SK-N-SH treated with all-trans-retinoic acid at 6 μM for 48 hours (cell line): Measurements from ENCODE around the gene SLC25A41.

ENCODE experiments used
- ATAC-seq: fragments of 200-7000 bp; cut with Tn5 transposase; 3 replicates; pipeline ENCODE4 v1.9.1; 2020; ENCODE audit warnings: mild to moderate bottlenecking, moderate library complexity
- ARNTL ChIP-seq: fragments of 450-650 bp; formaldehyde crosslinking; IDR thresholded peaks from 2 replicates; pipeline ENCODE4 v1.5.0; 2020; ENCODE audit warnings: low read depth, mild to moderate bottlenecking, moderate library complexity, borderline replicate concordance
- BACH2 ChIP-seq: fragments of 250-450 bp; sonication (Bioruptor Pico); IDR thresholded peaks from 2 replicates; pipeline ENCODE4 v1.9.0; 2021; ENCODE audit warnings: mild to moderate bottlenecking, borderline replicate concordance
- ESRRG ChIP-seq: fragments of 250-450 bp; sonication (Bioruptor Pico); IDR thresholded peaks from 2 replicates; pipeline ENCODE4 v1.6.1; 2021; ENCODE audit warnings: mild to moderate bottlenecking
- GLIS3 ChIP-seq: fragments of 250-450 bp; sonication (Bioruptor Pico); IDR thresholded peaks from 2 replicates; pipeline ENCODE4 v1.5.0; 2020; ENCODE audit warnings: mild to moderate bottlenecking, moderate library complexity
- ISL1 ChIP-seq: fragments of 250-450 bp; sonication (Bioruptor Pico); IDR thresholded peaks from 2 replicates; pipeline ENCODE4 v2.1.2; 2022; ENCODE audit warnings: mild to moderate bottlenecking, moderate library complexity
- OSR1 ChIP-seq: fragments of 250-450 bp; sonication (Bioruptor Pico); IDR thresholded peaks from 2 replicates; pipeline ENCODE4 v1.8.0; 2022; ENCODE audit warnings: moderate library complexity, mild to moderate bottlenecking, inconsistent platforms
- PPARA ChIP-seq: fragments of 250-450 bp; sonication (Bioruptor Pico); IDR thresholded peaks from 2 replicates; pipeline ENCODE4 v1.5.0; 2020; ENCODE audit warnings: mild to moderate bottlenecking, borderline replicate concordance
- RARB ChIP-seq: fragments of 250-450 bp; sonication (Bioruptor Pico); IDR thresholded peaks from 2 replicates; pipeline ENCODE4 v1.8.0; 2021; ENCODE audit warnings: mild to moderate bottlenecking, moderate library complexity
- SNAI2 ChIP-seq: fragments of 250-450 bp; sonication (Bioruptor Pico); IDR thresholded peaks from 2 replicates; pipeline ENCODE4 v1.5.0; 2020; ENCODE audit warnings: mild to moderate bottlenecking, moderate library complexity
- TCF4 ChIP-seq: fragments of 250-450 bp; sonication (Bioruptor Pico); IDR thresholded peaks from 2 replicates; pipeline ENCODE4 v1.8.0; 2021; ENCODE audit warnings: mild to moderate bottlenecking, moderate library complexity, borderline replicate concordance
- TOX ChIP-seq: fragments of 250-450 bp; sonication (Bioruptor Pico); IDR thresholded peaks from 2 replicates; pipeline ENCODE4 v1.8.0; 2021; ENCODE audit warnings: mild to moderate bottlenecking, moderate library complexity, borderline replicate concordance
- ZC3H10 ChIP-seq: fragments of 250-450 bp; sonication (Bioruptor Pico); IDR thresholded peaks from 2 replicates; pipeline ENCODE4 v1.5.1; 2021; ENCODE audit warnings: mild to moderate bottlenecking, moderate library complexity
- ZFP3 ChIP-seq: fragments of 250-450 bp; sonication (Bioruptor Pico); IDR thresholded peaks from 2 replicates; pipeline ENCODE4 v1.5.0; 2020; ENCODE audit warnings: mild to moderate bottlenecking, moderate library complexity
- ZFP30 ChIP-seq: fragments of 450-650 bp; formaldehyde crosslinking; IDR thresholded peaks from 2 replicates; pipeline ENCODE4 v1.5.0; 2022; ENCODE audit warnings: mild to moderate bottlenecking, moderate library complexity
- ZNF565 ChIP-seq: fragments of 450-650 bp; formaldehyde crosslinking; conservative IDR thresholded peaks from 2 replicates; pipeline ENCODE4 v1.5.0; 2020; ENCODE audit warnings: low read depth, mild to moderate bottlenecking, moderate library complexity
- ZNF70 ChIP-seq: fragments of 450-650 bp; formaldehyde crosslinking; IDR thresholded peaks from 2 replicates; pipeline ENCODE4 v1.5.0; 2020; ENCODE audit warnings: mild to moderate bottlenecking, moderate library complexity
- ZNF8 ChIP-seq: fragments of 450-650 bp; formaldehyde crosslinking; IDR thresholded peaks from 2 replicates; pipeline ENCODE4 v1.5.0; 2020; ENCODE audit warnings: mild to moderate bottlenecking, moderate library complexity
- TF ChIP-seq, protein P1 (sequence below): fragments of 250-450 bp; sonication (Bioruptor Pico); IDR thresholded peaks from 2 replicates; pipeline ENCODE4 v1.5.1; 2020; ENCODE audit warnings: low read depth, mild to moderate bottlenecking, moderate library complexity
- TF ChIP-seq, protein P2 (sequence below): fragments of 250-450 bp; sonication (Bioruptor Pico); IDR thresholded peaks from 2 replicates; pipeline ENCODE4 v1.5.1; 2021; ENCODE audit warnings: mild to moderate bottlenecking, moderate library complexity
- TF ChIP-seq, protein P3 (sequence below): fragments of 250-450 bp; sonication (Bioruptor Pico); IDR thresholded peaks from 2 replicates; pipeline ENCODE4 v1.8.0; 2021; ENCODE audit warnings: low read depth, mild to moderate bottlenecking, moderate library complexity, borderline replicate concordance
- TF ChIP-seq, protein P4 (sequence below): fragments of 250-450 bp; sonication (Bioruptor Pico); IDR thresholded peaks from 2 replicates; pipeline ENCODE4 v1.8.0; 2020; ENCODE audit warnings: mild to moderate bottlenecking, moderate library complexity, borderline replicate concordance
- TF ChIP-seq, protein P5 (sequence below): fragments of 250-450 bp; sonication (Bioruptor Pico); IDR thresholded peaks from 2 replicates; pipeline ENCODE4 v1.5.0; 2020; ENCODE audit warnings: mild to moderate bottlenecking, moderate library complexity

The SLC25A41 gene

DNA sequence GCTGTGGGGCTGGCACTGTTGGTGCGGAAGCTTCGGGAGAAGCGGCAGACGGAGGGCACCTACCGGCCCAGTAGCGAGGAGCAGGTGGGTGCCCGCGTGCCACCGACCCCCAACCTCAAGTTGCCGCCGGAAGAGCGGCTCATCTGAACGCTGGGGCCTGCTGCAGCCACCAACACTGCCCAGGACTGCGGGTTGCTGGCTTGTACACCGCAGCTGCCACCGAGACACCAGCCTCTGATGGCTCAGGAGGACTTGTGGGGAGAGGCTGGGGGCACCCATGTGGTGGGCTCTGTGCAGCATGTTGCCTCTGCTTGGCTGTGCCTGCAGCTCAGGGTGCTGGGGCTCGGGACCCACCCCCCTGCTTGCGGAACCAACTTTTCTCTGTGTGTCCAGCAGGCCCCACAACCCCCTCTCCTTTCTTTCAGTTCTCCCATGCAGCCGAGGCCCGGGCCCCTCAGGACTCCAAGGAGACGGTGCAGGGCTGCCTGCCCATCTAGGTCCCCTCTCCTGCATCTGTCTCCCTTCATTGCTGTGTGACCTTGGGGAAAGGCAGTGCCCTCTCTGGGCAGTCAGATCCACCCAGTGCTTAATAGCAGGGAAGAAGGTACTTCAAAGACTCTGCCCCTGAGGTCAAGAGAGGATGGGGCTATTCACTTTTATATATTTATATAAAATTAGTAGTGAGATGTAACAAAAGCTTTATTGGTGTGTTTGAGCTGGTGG lies 33.1 kb upstream of the SLC25A41 start:
- TF ChIP-seq ISL1 (no peak), PPARA (CRISPR knock-in tag) (no peak), OSR1 (CRISPR knock-in tag) (no peak), GLIS3 (CRISPR knock-in tag) (no peak), SNAI2 (CRISPR knock-in tag) (no peak), ZC3H10 (CRISPR knock-in tag) (no peak), ZFP3 (no peak), ARNTL (CRISPR knock-in tag) (no peak), TCF4 (CRISPR knock-in tag) (no peak), ESRRG (CRISPR knock-in tag) (no peak), ZNF70 (CRISPR knock-in tag) (no peak), TOX (CRISPR knock-in tag) (no peak), ZNF8 (CRISPR knock-in tag) (no peak)
- TF ChIP-seq, protein P1, sequence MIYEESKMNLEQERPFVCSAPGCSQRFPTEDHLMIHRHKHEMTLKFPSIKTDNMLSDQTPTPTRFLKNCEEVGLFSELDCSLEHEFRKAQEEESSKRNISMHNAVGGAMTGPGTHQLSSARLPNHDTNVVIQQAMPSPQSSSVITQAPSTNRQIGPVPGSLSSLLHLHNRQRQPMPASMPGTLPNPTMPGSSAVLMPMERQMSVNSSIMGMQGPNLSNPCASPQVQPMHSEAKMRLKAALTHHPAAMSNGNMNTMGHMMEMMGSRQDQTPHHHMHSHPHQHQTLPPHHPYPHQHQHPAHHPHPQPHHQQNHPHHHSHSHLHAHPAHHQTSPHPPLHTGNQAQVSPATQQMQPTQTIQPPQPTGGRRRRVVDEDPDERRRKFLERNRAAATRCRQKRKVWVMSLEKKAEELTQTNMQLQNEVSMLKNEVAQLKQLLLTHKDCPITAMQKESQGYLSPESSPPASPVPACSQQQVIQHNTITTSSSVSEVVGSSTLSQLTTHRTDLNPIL (CRISPR knock-in tag) = no peak
- TF ChIP-seq, protein P2, sequence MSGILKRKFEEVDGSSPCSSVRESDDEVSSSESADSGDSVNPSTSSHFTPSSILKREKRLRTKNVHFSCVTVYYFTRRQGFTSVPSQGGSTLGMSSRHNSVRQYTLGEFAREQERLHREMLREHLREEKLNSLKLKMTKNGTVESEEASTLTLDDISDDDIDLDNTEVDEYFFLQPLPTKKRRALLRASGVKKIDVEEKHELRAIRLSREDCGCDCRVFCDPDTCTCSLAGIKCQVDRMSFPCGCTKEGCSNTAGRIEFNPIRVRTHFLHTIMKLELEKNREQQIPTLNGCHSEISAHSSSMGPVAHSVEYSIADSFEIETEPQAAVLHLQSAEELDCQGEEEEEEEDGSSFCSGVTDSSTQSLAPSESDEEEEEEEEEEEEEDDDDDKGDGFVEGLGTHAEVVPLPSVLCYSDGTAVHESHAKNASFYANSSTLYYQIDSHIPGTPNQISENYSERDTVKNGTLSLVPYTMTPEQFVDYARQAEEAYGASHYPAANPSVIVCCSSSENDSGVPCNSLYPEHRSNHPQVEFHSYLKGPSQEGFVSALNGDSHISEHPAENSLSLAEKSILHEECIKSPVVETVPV (CRISPR knock-in tag) = no peak
- TF ChIP-seq, protein P3, sequence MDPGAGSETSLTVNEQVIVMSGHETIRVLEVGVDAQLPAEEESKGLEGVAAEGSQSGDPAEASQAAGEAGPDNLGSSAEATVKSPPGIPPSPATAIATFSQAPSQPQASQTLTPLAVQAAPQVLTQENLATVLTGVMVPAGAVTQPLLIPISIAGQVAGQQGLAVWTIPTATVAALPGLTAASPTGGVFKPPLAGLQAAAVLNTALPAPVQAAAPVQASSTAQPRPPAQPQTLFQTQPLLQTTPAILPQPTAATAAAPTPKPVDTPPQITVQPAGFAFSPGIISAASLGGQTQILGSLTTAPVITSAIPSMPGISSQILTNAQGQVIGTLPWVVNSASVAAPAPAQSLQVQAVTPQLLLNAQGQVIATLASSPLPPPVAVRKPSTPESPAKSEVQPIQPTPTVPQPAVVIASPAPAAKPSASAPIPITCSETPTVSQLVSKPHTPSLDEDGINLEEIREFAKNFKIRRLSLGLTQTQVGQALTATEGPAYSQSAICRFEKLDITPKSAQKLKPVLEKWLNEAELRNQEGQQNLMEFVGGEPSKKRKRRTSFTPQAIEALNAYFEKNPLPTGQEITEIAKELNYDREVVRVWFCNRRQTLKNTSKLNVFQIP (CRISPR knock-in tag) = no peak
- ATAC-seq = no peak

DNA sequence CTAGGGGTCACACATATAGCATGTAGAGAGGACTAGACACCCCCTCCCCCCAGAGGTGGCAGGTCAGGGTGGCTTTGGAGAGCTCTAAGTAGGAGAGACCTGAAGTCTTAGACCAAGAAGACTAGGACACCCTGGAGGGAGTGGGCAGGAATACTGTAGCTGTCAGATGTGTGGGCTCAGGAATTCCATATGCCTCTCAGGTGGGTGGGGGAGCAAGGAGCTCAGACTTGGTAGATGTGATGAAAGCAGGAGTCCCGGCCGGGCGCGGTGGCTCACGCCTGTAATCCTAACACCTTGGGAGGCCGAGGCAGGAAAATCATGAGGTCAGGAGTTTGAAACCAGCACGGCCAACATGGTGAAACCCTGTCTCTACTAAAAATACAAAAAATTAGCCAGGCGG lies 32.1 kb upstream of the SLC25A41 start:
- TF ChIP-seq ZFP30 (CRISPR knock-in tag) (no peak), SNAI2 (CRISPR knock-in tag) (no peak), ZC3H10 (CRISPR knock-in tag) (no peak), BACH2 (CRISPR knock-in tag) (no peak), TCF4 (CRISPR knock-in tag) (no peak), TOX (CRISPR knock-in tag) (no peak), ZNF565 (CRISPR knock-in tag) (no peak), ARNTL (CRISPR knock-in tag) (no peak), ZNF8 (CRISPR knock-in tag) (no peak), PPARA (CRISPR knock-in tag) (no peak), OSR1 (CRISPR knock-in tag) (no peak)
- TF ChIP-seq, protein P1 (CRISPR knock-in tag) = no peak
- TF ChIP-seq, protein P4, sequence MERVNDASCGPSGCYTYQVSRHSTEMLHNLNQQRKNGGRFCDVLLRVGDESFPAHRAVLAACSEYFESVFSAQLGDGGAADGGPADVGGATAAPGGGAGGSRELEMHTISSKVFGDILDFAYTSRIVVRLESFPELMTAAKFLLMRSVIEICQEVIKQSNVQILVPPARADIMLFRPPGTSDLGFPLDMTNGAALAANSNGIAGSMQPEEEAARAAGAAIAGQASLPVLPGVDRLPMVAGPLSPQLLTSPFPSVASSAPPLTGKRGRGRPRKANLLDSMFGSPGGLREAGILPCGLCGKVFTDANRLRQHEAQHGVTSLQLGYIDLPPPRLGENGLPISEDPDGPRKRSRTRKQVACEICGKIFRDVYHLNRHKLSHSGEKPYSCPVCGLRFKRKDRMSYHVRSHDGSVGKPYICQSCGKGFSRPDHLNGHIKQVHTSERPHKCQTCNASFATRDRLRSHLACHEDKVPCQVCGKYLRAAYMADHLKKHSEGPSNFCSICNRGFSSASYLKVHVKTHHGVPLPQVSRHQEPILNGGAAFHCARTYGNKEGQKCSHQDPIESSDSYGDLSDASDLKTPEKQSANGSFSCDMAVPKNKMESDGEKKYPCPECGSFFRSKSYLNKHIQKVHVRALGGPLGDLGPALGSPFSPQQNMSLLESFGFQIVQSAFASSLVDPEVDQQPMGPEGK = no peak

DNA sequence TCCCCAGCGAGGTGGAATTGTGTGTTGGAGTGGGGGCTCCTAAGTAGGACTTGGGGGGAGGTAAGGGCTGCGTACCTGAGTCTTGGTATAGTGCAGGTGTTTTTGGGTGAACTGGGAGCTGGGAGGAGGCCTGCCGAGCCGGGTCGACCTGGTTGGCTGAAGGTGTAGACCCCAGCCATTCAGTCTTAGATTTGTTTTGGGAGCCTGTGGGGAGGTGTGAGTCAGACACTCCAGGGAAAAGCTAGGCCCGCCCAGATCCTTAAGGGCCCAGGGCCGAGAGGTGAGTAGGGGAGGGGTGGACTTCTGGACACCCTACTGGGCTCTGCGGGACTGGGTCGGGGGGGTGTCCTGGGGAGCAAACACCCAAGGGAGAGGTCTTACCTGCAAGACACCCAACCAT lies 31.4 kb upstream of the SLC25A41 start:
- ATAC-seq = no peak
- TF ChIP-seq SNAI2 (CRISPR knock-in tag) (no peak), ZFP3 (no peak), RARB (CRISPR knock-in tag) (no peak), TOX (CRISPR knock-in tag) (no peak), ARNTL (CRISPR knock-in tag) (no peak)
- TF ChIP-seq, protein P3 (CRISPR knock-in tag) = no peak
- TF ChIP-seq, protein P5, sequence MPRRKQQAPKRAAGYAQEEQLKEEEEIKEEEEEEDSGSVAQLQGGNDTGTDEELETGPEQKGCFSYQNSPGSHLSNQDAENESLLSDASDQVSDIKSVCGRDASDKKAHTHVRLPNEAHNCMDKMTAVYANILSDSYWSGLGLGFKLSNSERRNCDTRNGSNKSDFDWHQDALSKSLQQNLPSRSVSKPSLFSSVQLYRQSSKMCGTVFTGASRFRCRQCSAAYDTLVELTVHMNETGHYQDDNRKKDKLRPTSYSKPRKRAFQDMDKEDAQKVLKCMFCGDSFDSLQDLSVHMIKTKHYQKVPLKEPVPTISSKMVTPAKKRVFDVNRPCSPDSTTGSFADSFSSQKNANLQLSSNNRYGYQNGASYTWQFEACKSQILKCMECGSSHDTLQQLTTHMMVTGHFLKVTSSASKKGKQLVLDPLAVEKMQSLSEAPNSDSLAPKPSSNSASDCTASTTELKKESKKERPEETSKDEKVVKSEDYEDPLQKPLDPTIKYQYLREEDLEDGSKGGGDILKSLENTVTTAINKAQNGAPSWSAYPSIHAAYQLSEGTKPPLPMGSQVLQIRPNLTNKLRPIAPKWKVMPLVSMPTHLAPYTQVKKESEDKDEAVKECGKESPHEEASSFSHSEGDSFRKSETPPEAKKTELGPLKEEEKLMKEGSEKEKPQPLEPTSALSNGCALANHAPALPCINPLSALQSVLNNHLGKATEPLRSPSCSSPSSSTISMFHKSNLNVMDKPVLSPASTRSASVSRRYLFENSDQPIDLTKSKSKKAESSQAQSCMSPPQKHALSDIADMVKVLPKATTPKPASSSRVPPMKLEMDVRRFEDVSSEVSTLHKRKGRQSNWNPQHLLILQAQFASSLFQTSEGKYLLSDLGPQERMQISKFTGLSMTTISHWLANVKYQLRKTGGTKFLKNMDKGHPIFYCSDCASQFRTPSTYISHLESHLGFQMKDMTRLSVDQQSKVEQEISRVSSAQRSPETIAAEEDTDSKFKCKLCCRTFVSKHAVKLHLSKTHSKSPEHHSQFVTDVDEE = no peak
- TF ChIP-seq, protein P2 (CRISPR knock-in tag) = no peak

More for the DNA sequence above, 32.1 kb upstream of the SLC25A41 start:
- no peak for ATAC-seq
